A172 (cell line): ENCODE measurements around the gene METRN. TPM values are rescaled to one million over a fixed set of nuclear protein-coding genes. Genes with fewer than 3 reads are reported as not detected.
A peak's percentile ranks its signal among the peaks of the same experiment; 100 is the strongest.

Experiments used
- DNase-seq: peaks from one replicate; pipeline ENCODE4 v3.0.0-alpha.2; 2015; ENCODE audit warnings: low spot score
- total RNA-seq: library from RNA; depleted of rRNA; stranded (reverse); fragments of >200 nt; shearing (Covaris generic); gene quantifications from 2 replicates; pipeline ENCODE4 v1.2.3, GENCODE V29; 2014

The METRN gene
- total RNA-seq, 1 experiment from 2014 or later: 71.9 TPM

DNA sequence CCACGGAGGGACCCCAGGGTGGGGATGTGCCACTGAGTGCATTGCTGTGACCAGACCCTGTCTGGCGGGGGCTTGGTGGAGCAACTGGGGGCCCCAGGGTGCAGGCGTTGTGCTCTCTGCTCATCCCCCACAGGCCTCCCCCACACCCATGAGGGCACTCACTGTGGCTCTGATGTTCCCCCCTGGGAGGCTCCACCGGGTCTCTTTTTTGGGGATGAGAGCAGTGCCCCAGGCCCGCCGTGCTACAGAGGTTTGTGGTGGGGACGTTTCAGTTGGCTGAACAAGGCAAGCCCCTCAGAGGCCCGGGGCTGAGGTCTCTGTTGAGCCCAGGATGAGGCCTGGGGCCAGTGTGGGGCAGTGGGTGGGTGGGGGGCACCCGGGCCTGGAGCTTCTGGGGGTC is 8.8 kb downstream of the METRN start:
- no peak for DNase-seq

DNA sequence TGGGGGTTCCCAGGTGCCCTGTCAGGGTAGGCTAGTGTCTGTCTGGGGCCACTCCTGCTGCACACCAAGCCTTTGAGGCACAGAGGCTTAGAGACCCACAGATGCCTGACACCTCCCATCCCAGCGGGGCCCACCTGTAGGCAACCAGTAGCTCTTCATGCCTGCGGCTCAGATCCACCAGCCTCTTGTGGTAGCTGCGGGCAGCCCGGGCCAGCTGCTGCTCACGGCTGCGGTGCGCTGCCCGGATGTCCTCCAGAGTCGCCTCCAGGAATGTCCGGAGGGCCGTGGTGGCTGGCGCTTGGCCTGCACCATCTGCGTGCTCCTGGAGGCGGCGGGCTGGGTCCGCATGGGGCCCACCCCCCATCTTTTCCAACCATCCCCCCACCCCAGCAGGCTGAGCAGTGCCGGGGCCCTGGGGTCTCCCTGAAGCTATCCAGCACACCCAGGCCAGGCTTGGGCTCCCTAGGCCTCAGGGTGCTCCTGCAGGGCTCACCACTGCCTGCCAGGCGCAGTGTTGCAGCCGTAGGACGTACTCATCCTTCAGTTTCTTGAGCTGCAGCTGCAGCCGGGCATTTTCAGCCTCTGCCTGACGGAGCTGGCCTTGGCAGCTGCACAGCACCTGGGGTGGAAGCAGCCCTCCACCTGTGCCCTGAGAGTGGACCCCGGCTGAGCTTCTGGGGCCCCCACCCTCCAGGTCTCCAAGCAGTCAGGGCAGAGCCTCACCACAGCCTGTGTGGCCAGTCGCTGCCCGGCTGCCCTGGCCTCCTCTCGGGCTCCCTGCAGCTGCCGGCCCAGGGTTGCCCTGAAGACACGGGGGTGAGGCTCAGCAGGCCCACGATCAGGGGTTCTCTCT is 9.5 kb downstream of the METRN start:
- no peak for DNase-seq

DNA sequence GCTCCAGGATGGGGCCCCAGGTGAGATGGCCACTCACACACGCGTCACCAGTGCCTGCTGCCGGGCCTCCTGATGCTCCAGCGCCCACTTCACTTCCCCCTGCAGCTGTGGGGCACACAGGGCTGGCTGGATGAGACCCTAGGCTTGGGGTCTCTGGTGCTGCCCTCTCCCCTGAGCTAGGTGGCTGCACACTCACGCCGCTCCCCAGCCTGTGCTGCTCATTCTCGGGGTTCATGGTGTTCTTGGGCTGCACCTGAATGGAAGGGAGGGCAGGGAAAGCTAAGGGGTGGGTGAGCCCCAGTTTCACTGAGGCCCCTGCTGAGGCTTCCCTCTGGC is 10.1 kb downstream of the METRN start:
- DNase-seq: no peak

DNA sequence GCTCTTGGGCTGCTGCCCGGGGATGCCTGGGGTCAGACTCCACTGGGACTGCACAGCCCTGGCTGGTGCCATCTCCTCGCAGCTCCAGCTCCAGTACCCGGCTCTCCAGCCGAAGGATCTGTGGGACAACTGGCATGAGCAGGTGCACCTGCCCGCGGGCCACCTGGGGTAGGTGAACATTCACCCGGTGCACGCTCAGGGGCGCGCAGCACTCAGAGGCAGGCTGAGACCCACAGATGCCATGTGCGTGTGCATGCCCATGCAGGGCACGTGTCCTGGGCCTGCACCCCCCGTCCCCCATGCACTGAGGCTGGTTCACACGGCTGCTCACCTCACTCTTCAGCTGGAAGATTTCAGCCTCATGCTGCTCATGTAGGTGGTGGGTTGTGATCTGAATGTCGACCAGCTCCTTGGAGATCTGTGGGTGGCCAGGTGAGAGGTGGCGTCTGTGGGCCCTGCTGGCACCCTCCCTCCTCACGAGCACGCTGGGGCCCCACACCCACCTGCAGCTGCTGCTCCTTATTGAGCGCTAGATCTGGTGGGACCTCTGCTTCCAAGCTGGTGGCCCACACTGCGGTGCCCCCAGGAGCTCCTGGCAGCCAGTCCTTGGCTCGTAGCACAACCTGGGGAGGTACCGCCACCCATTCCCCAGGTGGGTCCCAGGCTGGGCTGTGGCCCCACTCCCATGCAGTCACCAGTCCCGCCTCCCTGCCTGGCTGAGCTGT is 10.7 kb downstream of the METRN start:
- DNase-seq: no peak

DNA sequence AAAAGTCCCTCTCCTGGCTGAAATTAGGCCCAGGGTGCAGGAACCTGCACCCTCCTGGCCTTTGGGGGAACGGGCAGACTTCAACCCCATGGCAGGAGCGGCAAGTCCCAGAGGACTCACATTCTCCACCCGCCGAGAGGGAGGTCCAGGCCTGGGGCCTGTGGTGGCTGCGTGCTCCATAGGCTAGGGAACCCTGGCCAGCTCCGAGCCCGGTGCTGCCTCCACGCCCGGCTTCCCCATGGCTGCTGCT is 11.2 kb downstream of the METRN start:
- no peak for DNase-seq

DNA sequence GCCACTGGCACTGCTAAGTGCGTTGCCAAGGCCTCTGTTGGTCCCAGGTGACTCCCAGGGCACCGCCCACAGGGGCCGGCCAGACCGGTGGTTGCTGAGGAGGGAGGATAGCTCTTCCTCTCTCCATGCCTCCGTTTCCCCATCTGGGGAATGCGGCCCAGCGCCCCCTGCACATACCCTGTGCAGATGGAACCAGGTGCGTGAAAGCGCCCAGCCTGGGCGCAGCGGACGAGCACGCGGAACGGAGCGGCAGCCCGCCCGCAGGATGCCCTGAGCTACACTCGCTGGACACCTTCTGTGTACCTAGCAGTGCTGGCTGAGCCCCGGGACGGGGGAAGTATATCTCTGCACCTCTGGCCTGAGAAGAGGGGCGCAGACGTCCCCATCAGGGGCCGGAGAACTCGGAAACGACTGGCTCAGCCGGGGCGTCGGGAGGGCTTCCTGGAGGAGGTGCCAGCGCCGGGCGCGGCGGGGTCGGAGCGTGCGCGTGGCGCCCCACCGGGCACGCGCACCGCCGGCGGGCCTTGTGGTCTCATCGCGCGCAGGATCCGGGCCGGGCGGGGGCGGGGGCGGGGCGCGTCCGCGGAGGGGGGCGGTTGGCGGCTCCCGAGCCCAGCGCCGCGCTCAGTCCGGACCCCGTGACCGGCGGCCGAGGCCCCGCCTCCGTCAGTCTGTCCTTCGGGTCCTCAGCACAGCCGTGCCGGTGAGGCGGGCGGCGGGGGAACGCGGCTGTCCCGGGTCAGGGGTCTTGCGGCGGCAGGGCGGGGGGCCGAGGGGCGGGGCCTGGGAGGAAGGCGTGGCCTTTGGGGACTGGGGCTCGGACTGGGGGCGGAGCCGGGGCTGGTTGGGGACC is 11.7 kb downstream of the METRN start, which contains the start of the genes CCDC78 and HAGHL:
TSS of gene CCDC78 (minus strand) at position 6 of the 853 bp plus-strand sequence. CDS start 76 bp downstream, outside the sequence.
TSS of gene HAGHL (plus strand) at position 669 of the 853 bp plus-strand sequence. CDS start 404 bp downstream, outside the sequence.
- DNase-seq: no peak

DNA sequence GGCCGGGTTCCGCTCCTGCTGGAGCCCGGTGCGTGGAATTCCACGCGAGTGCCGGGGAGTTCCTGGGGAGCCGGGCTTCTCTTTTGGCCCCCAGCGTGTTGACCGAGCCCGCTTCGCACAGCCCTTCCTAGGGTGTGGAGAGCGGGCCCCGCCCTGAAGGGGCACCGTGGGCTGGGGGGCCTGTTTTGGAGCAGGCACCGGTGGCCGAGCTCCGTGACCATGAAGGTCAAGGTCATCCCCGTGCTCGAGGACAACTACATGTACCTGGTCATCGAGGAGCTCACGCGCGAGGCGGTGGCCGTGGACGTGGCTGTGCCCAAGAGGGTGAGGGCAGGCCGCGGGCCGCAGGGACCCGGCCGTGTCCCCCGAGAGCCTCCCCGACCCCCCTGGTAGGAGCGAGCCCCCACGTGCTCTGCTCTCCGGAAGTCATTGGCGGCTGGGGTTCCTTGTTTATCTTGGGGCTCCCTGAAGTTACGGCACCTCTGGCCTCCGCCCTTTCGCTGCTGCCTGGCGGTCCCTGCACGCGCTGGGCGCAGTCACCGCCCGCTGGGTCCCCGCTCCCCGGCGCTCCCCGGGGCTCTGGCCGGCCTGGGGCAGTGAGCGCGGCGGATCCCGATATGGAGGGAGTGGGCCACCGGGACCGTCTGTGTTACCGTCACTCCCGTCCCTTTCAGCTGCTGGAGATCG is 12.5 kb downstream of the METRN start:
- no peak for DNase-seq

DNA sequence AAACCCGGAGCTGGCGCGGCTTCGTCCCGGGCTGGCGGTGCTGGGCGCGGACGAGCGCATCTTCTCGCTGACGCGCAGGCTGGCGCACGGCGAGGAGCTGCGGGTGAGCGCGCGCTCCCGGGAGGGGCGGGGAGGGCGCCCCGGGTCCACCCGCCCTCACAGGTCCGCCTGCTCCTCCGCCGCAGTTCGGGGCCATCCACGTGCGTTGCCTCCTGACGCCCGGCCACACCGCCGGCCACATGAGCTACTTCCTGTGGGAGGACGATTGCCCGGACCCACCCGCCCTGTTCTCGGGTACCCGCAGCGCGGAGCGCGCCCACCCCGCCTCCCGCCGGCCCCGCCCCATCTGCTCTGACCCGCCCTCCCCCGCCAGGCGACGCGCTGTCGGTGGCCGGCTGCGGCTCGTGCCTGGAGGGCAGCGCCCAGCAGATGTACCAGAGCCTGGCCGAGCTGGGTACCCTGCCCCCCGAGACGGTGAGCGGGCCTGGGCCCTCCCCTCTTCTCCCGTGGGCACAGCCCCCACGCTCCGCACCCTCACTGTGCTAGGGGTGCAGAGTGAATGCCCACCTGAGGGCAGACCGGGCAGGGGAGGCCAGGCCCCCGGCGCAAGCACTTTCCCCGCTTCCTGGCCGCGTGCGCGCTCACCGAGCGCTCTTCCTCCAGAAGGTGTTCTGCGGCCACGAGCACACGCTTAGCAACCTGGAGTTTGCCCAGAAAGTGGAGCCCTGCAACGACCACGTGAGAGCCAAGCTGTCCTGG is 13.4 kb downstream of the METRN start:
- peak; percentile 83 for DNase-seq

DNA sequence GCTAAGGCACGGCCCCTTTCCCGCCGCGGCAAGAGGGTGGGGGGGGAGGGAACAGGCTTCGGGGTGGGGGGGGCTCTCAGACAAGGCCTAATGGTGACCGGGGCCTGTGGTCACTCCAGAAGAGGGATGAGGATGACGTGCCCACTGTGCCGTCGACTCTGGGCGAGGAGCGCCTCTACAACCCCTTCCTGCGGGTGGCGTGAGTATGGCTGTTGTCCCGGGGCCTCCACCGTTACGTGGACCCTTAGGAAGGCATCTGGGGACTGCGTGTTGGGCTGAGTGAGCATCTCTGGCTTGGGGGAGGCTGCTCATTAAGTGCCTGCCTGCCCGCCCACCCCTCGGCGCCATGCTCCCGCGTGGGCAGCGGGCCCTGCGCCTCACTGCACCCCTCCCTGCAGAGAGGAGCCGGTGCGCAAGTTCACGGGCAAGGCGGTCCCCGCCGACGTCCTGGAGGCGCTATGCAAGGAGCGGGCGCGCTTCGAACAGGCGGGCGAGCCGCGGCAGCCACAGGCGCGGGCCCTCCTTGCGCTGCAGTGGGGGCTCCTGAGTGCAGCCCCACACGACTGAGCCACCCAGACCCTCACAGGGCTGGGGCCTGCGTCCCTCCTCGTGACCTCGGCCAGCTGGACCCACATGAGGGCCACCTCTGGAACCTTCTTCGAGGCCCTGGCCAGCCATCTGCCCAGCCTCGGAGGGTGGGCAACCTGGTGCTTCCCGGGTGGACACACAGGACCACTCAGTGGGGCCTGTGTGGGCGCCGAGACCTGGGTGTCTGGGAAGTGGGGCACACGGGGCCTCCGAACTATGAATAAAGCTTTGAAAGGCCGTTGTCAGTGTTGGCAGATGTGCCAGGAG is 14.2 kb downstream of the METRN start:
- no peak for DNase-seq

DNA sequence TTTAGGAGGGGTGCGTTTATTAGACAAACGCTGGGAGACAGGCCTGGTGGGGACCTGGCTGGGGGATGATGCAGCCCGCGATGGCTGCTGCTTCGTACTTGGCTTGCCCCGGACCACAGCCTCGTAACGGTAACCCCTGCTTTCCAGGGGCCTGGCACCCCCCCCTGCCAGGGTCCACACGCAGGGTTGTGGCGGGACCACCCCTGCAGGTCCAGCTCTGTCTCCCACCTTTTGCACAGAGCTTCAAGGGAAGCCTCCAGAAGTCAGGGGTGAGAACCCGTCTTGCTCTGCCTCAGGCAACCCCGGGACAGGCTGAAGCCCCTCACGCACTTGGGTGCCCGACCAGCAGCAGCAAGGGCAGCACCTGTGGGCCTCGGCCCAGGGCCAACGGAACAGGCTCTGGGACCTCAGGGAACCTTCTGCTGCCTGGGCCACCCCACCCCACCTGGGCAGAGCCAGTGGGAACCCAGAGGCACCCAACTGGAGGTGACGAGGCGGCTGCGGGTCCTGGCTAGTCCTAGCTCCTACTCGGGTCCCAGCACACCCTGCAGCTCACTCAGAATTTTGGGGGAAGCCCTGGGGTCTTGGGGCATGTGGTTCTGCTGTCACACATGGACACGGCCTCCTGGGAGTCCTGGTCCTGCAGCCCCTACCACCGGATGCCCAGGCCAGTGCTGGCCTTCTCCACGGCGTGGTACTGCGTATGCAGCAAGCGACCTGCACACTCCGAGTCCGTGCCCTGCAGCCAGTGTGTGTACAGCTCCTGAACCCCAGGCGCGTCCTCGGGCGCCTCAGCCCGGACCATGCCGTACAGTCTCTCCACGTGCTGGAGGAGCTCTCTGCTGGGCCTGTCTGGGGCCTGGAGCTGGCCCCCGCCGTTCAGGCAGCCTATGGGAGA is 15.1 kb downstream of the METRN start:
- DNase-seq: no peak

DNA sequence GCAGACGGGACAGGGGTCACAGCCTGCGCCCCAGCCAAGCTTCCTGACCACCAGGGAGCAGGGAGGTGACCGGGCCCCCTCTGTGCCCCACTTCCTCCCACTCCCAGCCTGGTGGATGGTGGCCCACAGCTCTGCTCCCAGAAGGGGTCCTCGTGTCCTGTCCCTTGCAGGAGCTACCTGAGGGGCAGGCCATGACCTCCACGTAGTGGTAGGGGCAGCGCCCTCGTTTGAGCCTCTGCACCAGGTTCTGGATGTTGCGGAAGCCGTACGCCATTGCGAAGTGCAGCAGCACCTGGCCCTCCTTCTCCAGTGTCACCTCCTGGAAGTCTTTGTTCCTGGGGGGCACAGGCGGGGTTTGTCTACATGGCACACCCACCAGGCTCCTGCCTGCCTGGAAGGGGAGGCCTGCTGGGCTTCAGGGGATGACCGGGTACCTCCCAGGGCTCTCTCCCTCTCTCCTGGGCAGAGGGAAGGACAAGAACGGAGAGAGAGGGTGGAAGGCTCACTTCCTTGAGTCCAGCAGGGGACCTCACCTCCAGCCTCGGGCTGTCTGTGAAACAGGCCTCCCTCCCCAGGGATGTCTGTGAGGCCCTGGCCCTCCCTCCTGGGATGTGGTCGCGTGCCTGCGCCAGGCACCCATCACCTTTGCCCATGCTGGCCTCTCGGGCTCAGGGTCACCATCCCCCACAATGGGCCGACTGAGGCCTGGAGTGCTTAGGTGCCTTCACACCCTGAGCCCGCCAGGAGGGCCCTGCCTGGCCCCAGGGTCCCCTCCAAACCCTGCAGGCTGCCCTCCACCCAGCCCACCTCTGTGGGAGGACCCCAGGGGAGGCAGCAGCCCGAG is 16.0 kb downstream of the METRN start:
- DNase-seq: no peak

DNA sequence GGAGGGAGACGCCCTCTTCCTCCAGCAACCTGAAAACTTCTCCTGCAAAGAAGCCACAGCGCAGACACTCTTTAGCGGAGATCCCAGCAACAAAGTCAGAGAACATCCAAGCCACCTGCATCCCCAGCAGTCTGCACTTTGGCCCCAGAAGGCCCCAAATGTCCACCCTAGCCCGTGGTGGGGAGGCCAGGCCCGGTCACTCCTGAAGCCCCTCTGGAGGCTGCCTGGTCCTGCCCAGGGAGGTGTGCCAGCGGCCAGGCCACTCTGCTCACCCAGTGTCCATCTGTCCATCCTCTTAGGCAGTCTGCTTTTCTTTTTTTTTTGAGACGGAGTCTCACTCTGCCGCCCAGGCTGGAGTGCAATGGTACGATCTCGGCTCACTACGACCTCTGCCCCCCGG is 17.4 kb downstream of the METRN start:
- no peak for DNase-seq

DNA sequence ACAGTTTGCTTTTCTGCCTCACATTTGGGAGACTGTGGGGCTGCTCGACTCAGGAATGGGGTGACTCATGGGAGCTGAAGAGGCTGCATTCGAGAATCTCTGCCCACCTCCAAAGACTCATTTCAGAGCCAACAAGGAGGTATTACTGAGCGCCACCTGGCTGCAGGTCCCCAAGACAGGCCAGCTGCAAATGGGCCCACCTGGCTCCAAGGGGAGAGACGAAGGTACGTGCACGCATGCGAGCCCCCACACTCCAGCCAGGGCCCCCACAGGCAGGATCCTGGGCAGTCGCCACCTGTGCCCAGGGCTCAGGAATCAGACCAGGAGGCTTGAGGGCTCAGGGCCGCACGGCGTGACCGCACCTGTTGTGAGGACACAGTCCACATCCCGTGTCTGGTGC is 18.0 kb downstream of the METRN start:
- peak; percentile 49 for DNase-seq

DNA sequence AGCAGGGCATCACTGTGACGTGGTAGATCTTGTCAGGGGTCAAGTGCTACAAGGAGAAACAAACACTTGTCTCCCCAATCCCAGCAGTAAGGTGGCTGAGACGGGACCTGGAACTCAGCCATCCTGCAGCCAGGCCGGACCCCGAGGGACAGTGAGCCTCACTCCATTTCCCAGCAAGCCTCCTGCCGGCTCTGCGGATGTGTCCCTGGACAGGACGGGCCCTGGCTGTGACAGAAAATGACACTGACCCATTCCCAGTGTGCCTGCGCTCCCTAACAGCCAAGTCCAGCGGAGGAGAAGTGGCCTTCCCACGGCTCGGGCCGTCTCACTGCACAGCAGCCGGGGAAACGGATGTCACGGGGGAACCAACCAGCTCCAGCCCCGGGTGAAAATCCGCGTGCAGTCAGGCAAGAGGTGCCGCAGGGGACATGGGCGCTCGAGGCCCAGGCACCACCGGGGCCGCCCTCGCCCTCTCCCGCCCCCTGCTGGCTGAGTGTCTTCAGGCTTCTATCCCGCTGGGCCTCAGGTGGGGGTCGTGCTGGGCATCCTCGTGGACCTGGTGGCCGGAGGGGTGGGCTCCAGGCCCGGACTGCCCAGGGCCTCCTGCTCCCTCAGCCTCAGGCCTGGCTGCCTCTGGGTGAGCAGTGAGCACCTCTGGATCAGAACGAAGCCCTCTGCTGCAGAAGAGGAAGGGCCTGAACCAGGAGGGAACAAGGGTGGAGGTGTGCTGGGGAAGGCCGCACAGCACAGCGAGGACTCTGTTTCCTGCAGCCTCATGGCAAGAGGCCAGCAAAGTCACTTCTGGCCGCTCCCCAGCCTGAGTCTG is 18.7 kb downstream of the METRN start:
- DNase-seq: no peak

DNA sequence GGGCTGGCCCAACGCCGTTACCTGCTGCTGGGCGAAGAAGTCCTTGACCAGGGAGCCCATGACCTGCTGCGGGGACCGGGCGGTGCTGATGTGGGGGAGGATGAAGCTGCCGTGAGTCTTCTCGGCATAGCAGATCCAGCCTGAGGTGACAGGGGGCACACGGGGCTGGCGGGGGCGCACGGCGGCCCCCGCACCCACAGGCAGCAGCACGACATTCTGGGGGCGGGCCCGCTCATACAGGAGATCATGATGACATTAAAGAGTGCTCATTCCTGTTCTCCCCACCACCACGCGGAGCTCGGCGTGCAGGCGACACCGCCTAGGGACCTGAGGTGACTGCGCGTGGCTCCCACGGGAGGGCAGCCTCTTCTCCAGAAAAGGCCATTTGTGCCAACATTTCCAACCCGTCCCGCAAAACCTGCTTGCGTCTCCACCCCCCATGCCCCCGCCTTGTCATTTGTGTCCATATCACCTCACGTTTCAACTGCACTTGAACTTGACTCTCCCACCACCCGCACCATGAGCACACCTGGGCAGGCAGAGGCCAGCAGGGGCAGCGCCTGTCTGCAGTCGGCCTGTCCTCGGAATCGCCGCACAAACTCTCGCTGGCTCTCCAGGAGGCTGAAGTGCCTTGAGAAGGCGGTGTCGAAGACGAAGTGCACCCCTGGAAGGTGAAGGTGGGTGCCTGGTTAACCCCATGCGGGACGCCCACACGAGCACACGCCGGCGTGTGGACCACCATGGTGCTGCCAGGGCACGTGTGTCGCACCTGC is 19.5 kb downstream of the METRN start:
- DNase-seq: no peak
